D721Med (cell line): ENCODE results near the gene SLC29A3.

ENCODE experiments used
- DNase-seq: peaks from one replicate; pipeline ENCODE4 v3.0.0; 2011; ENCODE audit warnings: low spot score; ENCODE audit not compliant: insufficient read length
- FAIRE-seq: peaks from 2 replicates; lab custom pipeline; 2011; peaks lifted over from hg19 to GRCh38; lab: Jason Lieb, UNC
- TF ChIP-seq, protein P1 (sequence below): IDR thresholded peaks from 2 replicates; pipeline ENCODE4 v1.5.1; 2012; ENCODE audit warnings: mild to moderate bottlenecking, control low read depth; ENCODE audit not compliant: insufficient read depth; ENCODE audit errors: missing control alignments

Gene SLC29A3

GRCh38 chr10:71302451-71302850 is 16.6 kb upstream of the SLC29A3 start:
- TF ChIP-seq, protein P1, sequence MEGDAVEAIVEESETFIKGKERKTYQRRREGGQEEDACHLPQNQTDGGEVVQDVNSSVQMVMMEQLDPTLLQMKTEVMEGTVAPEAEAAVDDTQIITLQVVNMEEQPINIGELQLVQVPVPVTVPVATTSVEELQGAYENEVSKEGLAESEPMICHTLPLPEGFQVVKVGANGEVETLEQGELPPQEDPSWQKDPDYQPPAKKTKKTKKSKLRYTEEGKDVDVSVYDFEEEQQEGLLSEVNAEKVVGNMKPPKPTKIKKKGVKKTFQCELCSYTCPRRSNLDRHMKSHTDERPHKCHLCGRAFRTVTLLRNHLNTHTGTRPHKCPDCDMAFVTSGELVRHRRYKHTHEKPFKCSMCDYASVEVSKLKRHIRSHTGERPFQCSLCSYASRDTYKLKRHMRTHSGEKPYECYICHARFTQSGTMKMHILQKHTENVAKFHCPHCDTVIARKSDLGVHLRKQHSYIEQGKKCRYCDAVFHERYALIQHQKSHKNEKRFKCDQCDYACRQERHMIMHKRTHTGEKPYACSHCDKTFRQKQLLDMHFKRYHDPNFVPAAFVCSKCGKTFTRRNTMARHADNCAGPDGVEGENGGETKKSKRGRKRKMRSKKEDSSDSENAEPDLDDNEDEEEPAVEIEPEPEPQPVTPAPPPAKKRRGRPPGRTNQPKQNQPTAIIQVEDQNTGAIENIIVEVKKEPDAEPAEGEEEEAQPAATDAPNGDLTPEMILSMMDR: no peak
- FAIRE-seq (no peak), DNase-seq (no peak)

DNA sequence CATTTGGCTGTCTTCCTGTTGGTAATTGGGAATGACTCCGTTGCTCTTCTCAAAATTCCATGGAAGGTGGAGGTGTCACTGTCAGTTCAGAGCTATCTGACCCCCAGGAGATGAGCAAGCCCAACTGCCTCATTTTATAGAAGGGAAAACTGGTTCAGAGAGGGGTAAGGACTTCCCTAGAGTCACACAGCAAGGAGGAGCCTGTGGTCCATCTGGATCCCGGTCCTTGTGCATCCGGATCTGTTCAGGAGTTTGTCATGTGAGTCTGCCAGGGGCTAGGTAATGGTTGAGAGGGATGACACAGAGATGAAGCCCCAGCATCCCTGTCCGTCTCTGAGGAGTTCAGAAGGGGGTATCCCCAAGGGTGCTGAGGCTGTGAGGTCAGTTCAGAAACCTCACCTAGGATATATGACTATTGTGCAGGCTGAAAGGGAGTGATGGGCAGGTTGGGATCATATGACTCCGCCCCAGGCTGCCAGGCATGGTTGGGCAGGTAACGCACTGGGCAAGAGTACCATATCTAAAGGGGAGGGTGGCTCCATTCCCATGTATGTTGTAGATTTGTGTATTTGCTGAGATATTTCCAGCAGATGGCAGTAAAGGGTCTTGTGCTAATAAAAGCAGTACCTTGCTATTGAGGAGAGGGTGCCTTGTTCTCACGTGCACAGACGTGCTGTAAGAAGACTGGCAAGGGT is 16.0 kb upstream of the SLC29A3 start:
- TF ChIP-seq, protein P1: peak; percentile 62
- DNase-seq: peak; percentile 68
- peak; percentile 11 for FAIRE-seq

DNA sequence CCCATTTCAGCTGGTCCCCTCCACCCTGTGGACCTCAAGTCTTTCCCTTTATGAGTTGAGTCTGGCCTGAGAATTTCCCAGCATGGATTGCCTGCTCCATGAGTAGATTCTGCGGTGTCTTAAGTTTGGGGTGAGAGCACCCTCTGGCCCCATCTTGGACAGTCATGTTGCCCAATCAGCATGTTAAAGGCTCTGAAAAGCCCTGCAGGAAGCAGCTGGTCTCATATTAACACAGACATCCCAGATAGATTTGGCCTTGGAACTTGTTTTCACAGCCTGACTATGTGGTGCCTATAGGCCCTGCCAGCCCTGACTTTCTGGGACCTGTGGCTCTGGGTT is 15.5 kb upstream of the SLC29A3 start:
- FAIRE-seq (no peak), DNase-seq (no peak)
- TF ChIP-seq, protein P1: no peak

GRCh38 chr10:71304914-71305313 is 14.1 kb upstream of the SLC29A3 start:
- TF ChIP-seq, protein P1: no peak
- FAIRE-seq: no peak
- no peak for DNase-seq

DNA sequence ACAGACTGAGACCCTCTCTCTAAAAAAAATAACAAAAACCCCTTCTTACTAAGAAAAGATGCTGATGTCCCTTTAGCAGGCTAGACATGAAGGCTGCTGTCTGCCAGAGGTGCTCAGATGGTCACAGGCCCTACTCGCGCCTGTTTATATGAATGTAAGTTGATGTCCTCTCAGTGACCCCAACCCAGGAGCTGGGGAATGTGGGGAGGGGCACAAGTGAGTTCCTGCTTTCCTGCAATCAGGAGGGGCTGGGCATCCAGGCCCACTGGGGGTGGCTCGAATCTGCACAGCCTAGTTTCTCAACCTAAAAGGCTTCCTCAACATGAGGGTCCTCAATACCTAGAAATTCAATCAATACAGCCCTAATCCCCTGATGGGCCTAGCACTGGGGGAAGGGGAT is 12.1 kb upstream of the SLC29A3 start:
- no peak for DNase-seq
- FAIRE-seq: no peak
- TF ChIP-seq, protein P1: no peak

DNA sequence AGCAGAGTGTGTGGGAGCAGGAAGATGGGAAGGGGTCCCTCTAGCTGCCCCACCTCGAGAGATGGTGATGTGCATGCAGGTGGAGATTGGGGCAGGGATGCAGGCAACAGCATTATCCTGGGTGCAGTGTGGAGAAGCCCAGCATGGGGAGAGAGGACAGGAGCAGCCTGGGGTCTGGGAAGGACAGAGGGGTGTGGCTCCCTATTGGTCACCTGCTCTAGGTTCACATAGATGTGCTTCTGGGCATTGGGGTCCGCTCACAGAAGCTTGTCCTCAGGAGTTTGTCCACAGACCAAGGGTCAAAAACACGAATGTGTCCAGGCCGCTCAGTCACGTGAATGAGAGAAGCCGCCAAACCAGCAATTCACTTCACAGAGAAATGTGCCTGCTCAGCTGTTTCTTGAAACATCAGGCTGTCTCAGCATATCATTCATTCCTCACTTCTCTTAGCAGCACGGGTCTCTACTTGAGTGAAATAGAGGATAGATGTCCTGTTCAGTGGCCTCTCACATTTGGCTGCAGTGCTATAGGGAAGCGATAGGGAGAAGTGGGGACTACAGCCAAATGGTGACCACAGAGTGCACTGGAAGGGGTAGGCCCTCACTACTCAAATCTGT is 11.5 kb upstream of the SLC29A3 start:
- FAIRE-seq: no peak
- TF ChIP-seq, protein P1: no peak
- DNase-seq: no peak

DNA sequence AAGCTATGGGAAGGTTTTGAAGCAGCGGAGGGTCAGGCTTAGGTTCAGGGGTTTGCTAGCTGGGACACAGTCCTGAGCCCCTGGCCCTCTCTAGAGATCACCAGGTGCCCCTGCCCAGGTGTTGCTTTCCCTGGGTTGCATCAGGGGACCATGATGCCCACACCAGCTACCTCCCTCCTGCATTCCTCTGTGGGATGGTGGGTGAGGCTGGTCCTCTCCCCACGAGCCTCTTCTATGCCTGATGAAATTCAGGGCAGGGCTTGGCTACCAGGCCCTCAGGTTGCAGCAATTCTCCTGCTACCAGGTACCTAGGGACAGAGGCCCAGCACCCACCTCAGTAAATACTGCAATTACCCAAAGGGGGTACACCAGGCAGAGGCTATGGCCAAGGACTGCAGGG is 10.8 kb upstream of the SLC29A3 start:
- FAIRE-seq (no peak), DNase-seq (no peak)
- TF ChIP-seq, protein P1: no peak
